Psoas muscle (tissue), 8 donors: ENCODE measurements around the gene WDPCP. TPM values are rescaled to one million over a fixed set of nuclear protein-coding genes. Genes with fewer than 3 reads are reported as not detected.

Experiments
- ATAC-seq, 4 donors: fragments of 200-7000 bp; cut with Tn5 transposase; one replicate each; pipeline ENCODE4 v1.9.1; 2020; ENCODE audit warnings: moderate library complexity in 3 of 4, mild to moderate bottlenecking in 2 of 4
- DNase-seq, 2 donors: peaks; one replicate each; pipeline ENCODE4 v3.0.0-alpha.2; 2020
- H3K27ac ChIP-seq: fragments of 200-600 bp; one replicate; pipeline ENCODE4 v1.8.0; 2022
- H3K27me3 ChIP-seq, 3 donors: fragments of 200-600 bp in 1 of 3; one replicate each; pipeline versions ENCODE4 v1.6.1 to v1.8.0; 2013 to 2022; ENCODE audit warnings: low read length in 2 of 3, mild to moderate bottlenecking in 2 of 3, moderate library complexity in 1 of 3; ENCODE audit not compliant: insufficient read depth in 3 of 3
- H3K36me3 ChIP-seq, 2 donors: fragments of 200-600 bp in 1 of 2; one replicate each; pipeline versions ENCODE4 v1.6.1 to v1.8.0; 2013 to 2022; ENCODE audit warnings: low read depth in 1 of 2, mild to moderate bottlenecking in 1 of 2, moderate library complexity in 1 of 2; ENCODE audit not compliant: insufficient read depth in 1 of 2
- H3K4me1 ChIP-seq: fragments of 200-600 bp; one replicate; pipeline ENCODE4 v1.8.0; 2022
- H3K4me3 ChIP-seq: fragments of 200-600 bp; one replicate; pipeline ENCODE4 v1.8.0; 2022; ENCODE audit warnings: mild to moderate bottlenecking
- H3K9me3 ChIP-seq: fragments of 200-600 bp; one replicate; pipeline ENCODE4 v1.8.0; 2022
- CTCF ChIP-seq: fragments of 200-600 bp; IDR thresholded peaks from one replicate; pipeline ENCODE4 v1.8.0; 2022; ENCODE audit warnings: antibody characterized with exemption
- WGBS, 3 donors: extraction: QIAGEN DNeasy Blood & Tissue Kit; methylation state at CpG; one replicate each; pipeline versions ENCODE4 v1.1.6 to v1.1.7; 2013; 5-methylcytosine and 5-hydroxymethylcytosine counted together
- intact Hi-C, 2 donors: fragments of 100-400 bp; cut with DNase I; formaldehyde crosslinking; loops; one replicate each; pipeline versions ENCODE4 v1.11.0 to v1.14.2; 2022
- polyA plus RNA-seq, 3 donors: library from polyadenylated mRNA; stranded (reverse); fragments of 200-250 nt; gene quantifications; one replicate each; pipeline ENCODE4 v1.2.3, GENCODE V29; 2013
- total RNA-seq, 4 donors: library from RNA; stranded (reverse); fragmentation: NEBNext Ultra II Directional in 2 of 4; extraction: Animal tissue kit (Norgen Biotek cat#: 25700) in 2 of 4; gene quantifications; one replicate each; pipeline versions ENCODE4 v1.2.1 to v1.2.4, GENCODE V29; 2021 to 2023
- donor health status: healthy with polysubstance abuse.
- donor health status: DM: no; HTN: no; CAD: no; lungs with moderate emphysema.
- donor health status: Bipolar disorder and iron deficiency.
- donor health status: healthy.
- donor health status: DM: yes; HTN: yes; CAD: no.
- donor health status: DM: no; HTN: no; CAD: no.
- donor health status: DM: no; HTN: no; CAD: no.
- donor health status: DM: yes; HTN: yes; CAD: no.

WDPCP gene
- total and polyA plus RNA-seq, 7 donors: 1.7 to 17.2 (median 4.4) TPM

GRCh38 chr2:63465633-63466032, 122.6 kb downstream of the WDPCP start:
- H3K36me3 ChIP-seq: peaks cover 0 to 4% of the 10 kb centered on the region in 2 donors
- H3K9me3 ChIP-seq: peaks cover 6% of the 10 kb centered on the region
- DNase-seq (no peak), ATAC-seq (no peak)
- no peak for TF ChIP-seq CTCF
- H3K4me1 ChIP-seq: no peaks in the 10 kb centered on the region
- H3K4me3 ChIP-seq: no peak overlapping the region
- WGBS, 3 donors: 91 to 95% (median 92%) methylated on average over 1 of the region's 1 CpG
- no peaks in the 10 kb centered on the region for H3K27me3 ChIP-seq
- H3K27ac ChIP-seq: no peak overlapping the region
- intact Hi-C loops: no loop called here

GRCh38 chr2:63463142-63463541, 125.1 kb downstream of the WDPCP start:
- ATAC-seq: no peak
- TF ChIP-seq CTCF: no peak
- H3K27ac ChIP-seq: no peak overlapping the region
- peaks cover 0 to 4% of the 10 kb centered on the region in 2 donors for H3K36me3 ChIP-seq
- no peak overlapping the region for H3K4me3 ChIP-seq
- H3K9me3 ChIP-seq: peaks cover 6% of the 10 kb centered on the region
- H3K4me1 ChIP-seq: no peaks in the 10 kb centered on the region
- DNase-seq: no peak
- intact Hi-C loops: no loop called here
- no peaks in the 10 kb centered on the region for H3K27me3 ChIP-seq

DNA sequence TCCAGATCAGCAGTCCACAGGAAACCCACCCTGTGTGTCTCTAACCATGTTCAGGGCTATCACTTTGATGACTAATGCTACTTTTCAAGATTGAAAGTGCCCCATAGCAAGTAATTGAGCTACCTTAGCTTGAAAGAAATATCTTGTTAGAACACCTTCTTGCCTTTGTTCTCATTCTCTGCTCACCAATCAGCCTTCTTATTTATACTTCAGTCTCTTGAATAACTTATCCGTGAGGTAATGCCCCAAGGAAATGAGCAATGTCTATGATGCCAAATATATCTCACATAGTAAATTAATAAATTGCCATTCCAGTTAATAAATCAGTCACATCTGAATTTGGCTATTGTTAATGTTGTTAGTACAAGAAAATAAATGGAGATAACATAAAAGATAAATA, 141.6 kb downstream of the WDPCP start:
- 83 to 96% (median 84%) methylated on average over 1 of the region's 1 CpG for WGBS, 3 donors
- H3K27me3 ChIP-seq: no peaks in the 10 kb centered on the region
- ATAC-seq: no peak
- H3K27ac ChIP-seq: no peak overlapping the region
- no peaks in the 10 kb centered on the region for H3K4me1 ChIP-seq
- H3K4me3 ChIP-seq: no peak overlapping the region
- H3K9me3 ChIP-seq: no peaks in the 10 kb centered on the region
- no peaks in the 10 kb centered on the region for H3K36me3 ChIP-seq
- no peak for TF ChIP-seq CTCF
- intact Hi-C loops: no loop called here
- no peak for DNase-seq

DNA sequence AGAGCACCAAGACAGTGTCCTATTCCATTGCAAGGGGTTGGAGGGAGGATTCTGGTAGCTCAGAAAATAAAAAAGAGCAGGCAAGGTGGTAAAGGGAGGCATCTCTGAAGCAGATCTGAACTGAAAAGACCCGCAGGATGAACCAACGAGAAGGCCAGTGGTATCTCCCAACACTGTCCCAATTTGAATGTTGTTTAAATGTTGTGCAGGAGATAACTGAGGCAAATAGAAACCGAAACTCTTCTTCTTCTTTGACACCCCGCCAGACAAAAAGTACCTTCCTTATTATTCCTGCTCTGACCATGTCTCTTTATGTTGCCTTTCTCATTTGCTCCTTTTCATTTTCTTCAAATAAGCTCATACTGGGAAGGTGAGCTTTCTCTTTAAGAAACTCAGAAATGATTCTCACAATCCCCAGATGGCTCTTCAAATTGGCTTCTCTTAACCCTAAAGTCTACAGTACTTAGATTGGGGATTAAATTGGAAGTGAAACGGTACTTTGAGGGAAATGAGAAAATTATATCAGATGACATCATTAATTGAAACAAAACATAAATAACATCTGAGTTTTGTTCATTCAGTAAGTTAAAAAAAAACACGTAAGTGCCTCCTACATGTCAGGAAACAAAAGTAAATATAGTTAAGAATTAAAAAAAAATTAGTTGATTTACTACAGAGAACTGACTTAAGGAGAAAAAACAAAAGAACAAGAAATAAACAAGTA, 143.6 kb downstream of the WDPCP start:
- Histone ChIP-seq H3K9me3 (no peaks in the 10 kb centered on the region), H3K4me1 (no peaks in the 10 kb centered on the region), H3K27me3 (no peaks in the 10 kb centered on the region), H3K27ac (no peak overlapping the region), H3K36me3 (no peaks in the 10 kb centered on the region), H3K4me3 (no peak overlapping the region)
- WGBS, 3 donors: 82 to 83% (median 82%) methylated on average over 6 of the region's 6 CpGs
- intact Hi-C loops: no loop called here
- ATAC-seq (no peak), DNase-seq (no peak)
- no peak for TF ChIP-seq CTCF

DNA sequence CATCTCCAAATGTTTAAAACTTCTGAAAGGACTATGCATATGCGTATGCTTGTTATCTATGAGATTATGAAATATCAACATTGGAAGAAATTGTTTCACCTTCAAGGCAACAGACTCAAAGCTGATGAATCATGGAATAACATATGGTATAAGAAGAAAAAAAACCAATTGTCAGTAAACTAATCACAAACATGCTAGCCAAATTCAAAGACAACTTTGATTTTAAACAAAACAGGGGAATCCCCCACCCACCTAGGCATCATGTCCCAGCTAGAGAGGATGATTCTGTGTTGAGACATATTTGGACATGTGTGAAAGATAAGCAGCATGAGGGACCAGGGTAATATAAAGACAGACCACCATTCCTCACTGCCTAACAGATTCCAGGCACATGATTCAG, 147.7 kb downstream of the WDPCP start:
- Histone ChIP-seq H3K9me3 (no peaks in the 10 kb centered on the region), H3K27me3 (no peaks in the 10 kb centered on the region), H3K4me1 (no peaks in the 10 kb centered on the region), H3K36me3 (peaks cover 0 to 6% of the 10 kb centered on the region in 2 donors), H3K4me3 (no peak overlapping the region), H3K27ac (no peak overlapping the region)
- DNase-seq: no peak
- intact Hi-C loops: no loop called here
- TF ChIP-seq CTCF: no peak
- ATAC-seq: no peak
- 95 to 98% (median 98%) methylated on average over 1 of the region's 1 CpG for WGBS, 3 donors
